Measurements from ENCODE around the gene RIMBP2.

RIMBP2 gene

GRCh38 chr12:130714091-130714590, 2.0 kb downstream of the RIMBP2 start:
- no peak overlapping the region for H2AFZ ChIP-seq (ENCODE audit: low read depth, low read length)
- H4K20me1 ChIP-seq (ENCODE audit: insufficient read depth, low read length), result no peaks in the 10 kb centered on the region
- H3K9me3 ChIP-seq (ENCODE audit: insufficient read depth, low read length), result no peaks in the 10 kb centered on the region
- H3K36me3 ChIP-seq (replicated peaks; ENCODE audit: low read depth, low read length), result no peaks in the 10 kb centered on the region
- no peaks in the 10 kb centered on the region for H3K4me1 ChIP-seq (ENCODE audit: low read length)
- H3K27me3 ChIP-seq (ENCODE audit: low read depth, low read length), result no peaks in the 10 kb centered on the region
- no peak for TF ChIP-seq EZH2phosphoT487 (IDR thresholded peaks at IDR 0.05; ENCODE audit: low read depth)
- no peak for TF ChIP-seq CTCF (IDR thresholded peaks at IDR 0.05; ENCODE audit: low read depth, low read length)
- no peak overlapping the region for H3K27ac ChIP-seq (ENCODE audit: low read length)
- H3K4me3 ChIP-seq (ENCODE audit: low read length), result no peak overlapping the region
- no peak overlapping the region for H3K4me2 ChIP-seq (ENCODE audit: low read length)
- no peak overlapping the region for H3K9ac ChIP-seq (ENCODE audit: low read length)
- no peaks in the 10 kb centered on the region for H3K79me2 ChIP-seq (ENCODE audit: low read length)

GRCh38 chr12:130713581-130713991, 2.5 kb downstream of the RIMBP2 start:
- Histone ChIP-seq H3K79me2 (ENCODE audit: low read length) (no peaks in the 10 kb centered on the region), H3K9me3 (ENCODE audit: insufficient read depth, low read length) (no peaks in the 10 kb centered on the region), H3K4me1 (ENCODE audit: low read length) (no peaks in the 10 kb centered on the region), H3K4me3 (ENCODE audit: low read length) (no peak overlapping the region), H3K27ac (ENCODE audit: low read length) (no peak overlapping the region), H3K36me3 (replicated peaks; ENCODE audit: low read depth, low read length) (no peaks in the 10 kb centered on the region), H3K4me2 (ENCODE audit: low read length) (no peak overlapping the region), H4K20me1 (ENCODE audit: insufficient read depth, low read length) (no peaks in the 10 kb centered on the region), H3K9ac (ENCODE audit: low read length) (no peak overlapping the region), H2AFZ (ENCODE audit: low read depth, low read length) (no peak overlapping the region), H3K27me3 (ENCODE audit: low read depth, low read length) (no peaks in the 10 kb centered on the region)
- TF ChIP-seq CTCF (IDR thresholded peaks at IDR 0.05; ENCODE audit: low read depth, low read length) (no peak), EZH2phosphoT487 (IDR thresholded peaks at IDR 0.05; ENCODE audit: low read depth) (no peak)

- no peaks in the 10 kb centered on the region for H3K9me3 ChIP-seq (ENCODE audit: insufficient read depth, low read length)
- no peak overlapping the region for H2AFZ ChIP-seq (ENCODE audit: low read depth, low read length)
- no peak overlapping the region for H3K27ac ChIP-seq (ENCODE audit: low read length)
- no peaks in the 10 kb centered on the region for H3K27me3 ChIP-seq (ENCODE audit: low read depth, low read length)
- H3K36me3 ChIP-seq (replicated peaks; ENCODE audit: low read depth, low read length), result no peaks in the 10 kb centered on the region
- no peaks in the 10 kb centered on the region for H4K20me1 ChIP-seq (ENCODE audit: insufficient read depth, low read length)
- no peak overlapping the region for H3K4me2 ChIP-seq (ENCODE audit: low read length)
- H3K4me1 ChIP-seq (ENCODE audit: low read length), result no peaks in the 10 kb centered on the region
- H3K79me2 ChIP-seq (ENCODE audit: low read length), result no peaks in the 10 kb centered on the region
- no peak overlapping the region for H3K9ac ChIP-seq (ENCODE audit: low read length)
- TF ChIP-seq EZH2phosphoT487 (IDR thresholded peaks at IDR 0.05; ENCODE audit: low read depth) (no peak), CTCF (IDR thresholded peaks at IDR 0.05; ENCODE audit: low read depth, low read length) (no peak)
- H3K4me3 ChIP-seq (ENCODE audit: low read length), result no peak overlapping the region
These were observed 3.6 kb downstream of the RIMBP2 start for GRCh38 chr12:130712346-130713065.

- no peak overlapping the region for H2AFZ ChIP-seq (ENCODE audit: low read depth, low read length)
- no peak overlapping the region for H3K4me2 ChIP-seq (ENCODE audit: low read length)
- no peak overlapping the region for H3K4me3 ChIP-seq (ENCODE audit: low read length)
- no peaks in the 10 kb centered on the region for H3K36me3 ChIP-seq (replicated peaks; ENCODE audit: low read depth, low read length)
- no peaks in the 10 kb centered on the region for H3K27me3 ChIP-seq (ENCODE audit: low read depth, low read length)
- no peaks in the 10 kb centered on the region for H4K20me1 ChIP-seq (ENCODE audit: insufficient read depth, low read length)
- no peak overlapping the region for H3K27ac ChIP-seq (ENCODE audit: low read length)
- H3K9ac ChIP-seq (ENCODE audit: low read length), result no peak overlapping the region
- no peaks in the 10 kb centered on the region for H3K9me3 ChIP-seq (ENCODE audit: insufficient read depth, low read length)
- no peaks in the 10 kb centered on the region for H3K4me1 ChIP-seq (ENCODE audit: low read length)
- H3K79me2 ChIP-seq (ENCODE audit: low read length), result no peaks in the 10 kb centered on the region
- TF ChIP-seq CTCF (IDR thresholded peaks at IDR 0.05; ENCODE audit: low read depth, low read length) (no peak), EZH2phosphoT487 (IDR thresholded peaks at IDR 0.05; ENCODE audit: low read depth) (no peak)
These were observed 4.3 kb downstream of the RIMBP2 start for GRCh38 chr12:130711756-130712155.

Data from OCI-LY3 (cell line).